OCI-LY3 (cell line): ENCODE measurements around the gene VAMP5.

Experiments used
- CTCF ChIP-seq: fragments of 200-600, 300-600 bp; sonication (generic); IDR thresholded peaks from 2 replicates; pipeline ENCODE4 v1.5.1; 2014; ENCODE audit warnings: antibody characterized with exemption, low read length, low read depth
- EZH2phosphoT487 ChIP-seq: fragments of 200-600 bp; shearing (Covaris generic); IDR thresholded peaks from 2 replicates; pipeline ENCODE4 v1.6.1; 2018; ENCODE audit warnings: antibody characterized with exemption, mixed run types, low read depth

GRCh38 chr2:85597241-85597640 lies 13.0 kb downstream of the VAMP5 start:
- TF ChIP-seq CTCF (no peak), EZH2phosphoT487 (no peak)
